ENCODE data around the gene PDE7B. TPM values are rescaled to one million over a fixed set of nuclear protein-coding genes. Genes with fewer than 3 reads are reported as not detected.
A peak's percentile ranks its signal among the peaks of the same experiment; 100 is the strongest.

PDE7B gene
- total and polyA plus RNA-seq, 9 of the 15 experiments (the other 6 are each of a cell fraction or from before 2014, with no cell fraction given): 0.01 TPM; not detected in 8

DNA sequence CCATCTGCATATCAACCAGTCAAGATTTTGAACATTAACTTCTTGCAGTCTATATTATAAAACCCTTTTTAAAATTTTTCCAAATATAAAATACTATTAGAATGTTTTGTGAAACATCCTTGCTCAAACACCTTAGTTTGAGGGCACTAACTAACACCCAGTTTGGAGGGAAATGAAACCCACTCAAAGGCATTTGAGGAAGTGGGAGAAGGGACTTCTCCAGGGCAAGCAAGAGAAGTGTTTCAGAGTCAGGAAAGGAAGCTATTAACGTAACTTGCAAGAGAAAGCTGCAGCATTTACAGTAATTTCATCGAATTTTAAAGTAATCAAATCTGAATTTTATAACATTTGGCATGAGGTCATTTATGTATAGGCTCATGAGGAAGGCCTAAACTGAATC lies 377.3 kb downstream of the PDE7B start:
- H3K4me3 ChIP-seq: no peak overlapping the region
- H2AFZ ChIP-seq (ENCODE audit: low read depth, low read length): no peak overlapping the region
- no peak for TF ChIP-seq ZBTB26 (CRISPR knock-in tag; IDR thresholded peaks at IDR 0.05)
- TF ChIP-seq SPI1 (IDR thresholded peaks at IDR 0.05; ENCODE audit: borderline replicate concordance, low read depth, low read length): peak; percentile 66; the same call in 1 of the 2 replicates
- no TSS peak for BruUV-seq (replicated peaks)
- no peaks in the 10 kb centered on the region for H4K20me1 ChIP-seq (replicated peaks; ENCODE audit: control insufficient read depth, insufficient read depth, low read length)
- H3K9me3 ChIP-seq (replicated peaks; ENCODE audit: control insufficient read depth, insufficient read depth, low read depth, low read length): no peaks in the 10 kb centered on the region
- H3K4me1 ChIP-seq (replicated peaks in 1 of 2; ENCODE audit: control insufficient read depth in 2 of 2, insufficient read depth in 2 of 2, low read length in 2 of 2): peaks cover 5 to 23% of the 10 kb centered on the region in 2 experiments; a peak in 4 of 5 replicates
- no peak for FAIRE-seq
- no peak overlapping the region for H3K4me2 ChIP-seq (ENCODE audit: insufficient read depth, low read length)
- no peaks in the 10 kb centered on the region for H3K9me1 ChIP-seq (ENCODE audit: control insufficient read depth, insufficient read depth, low read length)
- ATAC-seq: no peak
- H3K27ac ChIP-seq (ENCODE audit: extremely low read depth, low read depth, low read length): no peak overlapping the region
- CTCF ChIA-PET (ENCODE audit: low intra/inter-chr PET ratio): no interaction called here
- POLR2A ChIA-PET: interaction anchor here (0.6 to 2.4 kb wide), 3 partner anchors 17 to 183 kb away, joined by 3 to 15 read pairs (median 4); partner anchors contain the start of gene BCLAF1
- no peak for DNase-seq (ENCODE audit: extremely low read depth in 1 of 4, low spot score in 3 of 4)
- H3K9ac ChIP-seq (ENCODE audit: insufficient read depth in 1 of 2, low read depth in 2 of 2, low read length in 2 of 2): no peak overlapping the region
- intact Hi-C loops (cut with micrococcal nuclease) (loop anchor here (5.0 to 10.0 kb wide), 2 partner anchors 197 to 294 kb away; no protein-coding TSS in a partner anchor), in situ Hi-C loops (cut with MboI) (loop anchor here (10.0 kb wide), 2 partner anchors 694 to 774 kb away; no protein-coding TSS in a partner anchor)
- WGBS (ENCODE audit: insufficient coverage, low coverage, missing lambda C conversion rate): 64% methylated on average over 2 of the region's 2 CpGs
- H3K27me3 ChIP-seq (ENCODE audit: control insufficient read depth in 2 of 2, insufficient read depth in 2 of 2, low read length in 2 of 2): no peaks in the 10 kb centered on the region
- no peaks in the 10 kb centered on the region for H3K79me2 ChIP-seq (ENCODE audit: control insufficient read depth, insufficient read depth, low read length)
- peaks cover 29% of the 10 kb centered on the region; the same call in 2 of the 3 replicates for H3K36me3 ChIP-seq (ENCODE audit: control insufficient read depth, insufficient read depth, low read length)

DNA sequence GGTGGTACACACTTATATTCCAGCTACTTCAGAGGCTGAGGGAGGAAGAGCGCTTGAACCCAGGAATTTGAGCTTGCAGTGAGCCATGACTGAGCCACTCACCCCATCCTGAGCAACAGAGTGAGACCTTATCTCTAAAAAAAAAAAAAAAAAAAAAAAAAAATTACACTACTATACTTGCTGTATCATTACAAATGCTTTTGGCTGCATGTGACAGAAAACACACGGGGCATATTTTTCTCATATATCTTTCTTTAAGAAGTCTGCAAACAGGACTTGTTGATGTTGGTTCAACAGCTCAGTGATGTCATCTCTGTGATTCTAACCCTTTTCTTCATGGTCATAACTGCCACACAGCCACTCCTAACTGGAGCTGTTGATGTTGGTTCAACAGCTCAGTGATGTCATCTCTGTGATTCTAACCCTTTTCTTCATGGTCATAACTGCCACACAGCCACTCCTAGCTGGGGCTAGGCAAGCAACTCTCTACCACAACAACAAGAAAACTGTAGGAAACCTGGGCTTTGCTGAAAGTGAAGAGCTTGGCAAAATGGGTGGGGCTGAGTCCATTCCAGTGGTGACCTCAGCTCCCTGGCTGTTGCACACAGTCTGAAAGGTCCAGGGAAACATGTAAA lies 378.8 kb downstream of the PDE7B start:
- H3K27ac ChIP-seq (ENCODE audit: extremely low read depth, low read depth, low read length): no peak overlapping the region
- ATAC-seq (no peak; the same call in 1 of the 3 replicates), DNase-seq (ENCODE audit: extremely low read depth in 1 of 4, low spot score in 3 of 4) (no peak), FAIRE-seq (no peak)
- no peak overlapping the region for H3K4me3 ChIP-seq
- intact Hi-C loops (cut with micrococcal nuclease): no loop called here
- CTCF ChIA-PET (ENCODE audit: low intra/inter-chr PET ratio): no interaction called here
- 46% methylated on average over 2 of the region's 2 CpGs for WGBS (ENCODE audit: insufficient coverage, low coverage, missing lambda C conversion rate)
- H3K4me2 ChIP-seq (ENCODE audit: insufficient read depth, low read length): no peak overlapping the region
- no peak overlapping the region for H2AFZ ChIP-seq (ENCODE audit: low read depth, low read length)
- BruUV-seq (replicated peaks): no TSS peak
- H3K9me1 ChIP-seq (ENCODE audit: control insufficient read depth, insufficient read depth, low read length): no peaks in the 10 kb centered on the region
- H3K9me3 ChIP-seq (replicated peaks; ENCODE audit: control insufficient read depth, insufficient read depth, low read depth, low read length): no peaks in the 10 kb centered on the region
- POLR2A ChIA-PET: interaction anchor here (1.4 to 2.4 kb wide), 2 partner anchors 60 to 61 kb away, joined by 4 to 15 read pairs; partner anchors contain the start of gene BCLAF1
- in situ Hi-C loops (cut with MboI): no loop called here
- H3K36me3 ChIP-seq (ENCODE audit: control insufficient read depth, insufficient read depth, low read length): peaks cover 36% of the 10 kb centered on the region
- no peaks in the 10 kb centered on the region for H3K27me3 ChIP-seq (ENCODE audit: control insufficient read depth in 2 of 2, insufficient read depth in 2 of 2, low read length in 2 of 2)
- peaks cover 13 to 37% of the 10 kb centered on the region in 2 experiments for H3K4me1 ChIP-seq (replicated peaks in 1 of 2; ENCODE audit: control insufficient read depth in 2 of 2, insufficient read depth in 2 of 2, low read length in 2 of 2)
- H4K20me1 ChIP-seq (replicated peaks; ENCODE audit: control insufficient read depth, insufficient read depth, low read length): no peaks in the 10 kb centered on the region; the same call in 1 of the 2 replicates
- no peaks in the 10 kb centered on the region for H3K79me2 ChIP-seq (ENCODE audit: control insufficient read depth, insufficient read depth, low read length)
- no peak overlapping the region for H3K9ac ChIP-seq (ENCODE audit: insufficient read depth in 1 of 2, low read depth in 2 of 2, low read length in 2 of 2)
- TF ChIP-seq, protein P1, sequence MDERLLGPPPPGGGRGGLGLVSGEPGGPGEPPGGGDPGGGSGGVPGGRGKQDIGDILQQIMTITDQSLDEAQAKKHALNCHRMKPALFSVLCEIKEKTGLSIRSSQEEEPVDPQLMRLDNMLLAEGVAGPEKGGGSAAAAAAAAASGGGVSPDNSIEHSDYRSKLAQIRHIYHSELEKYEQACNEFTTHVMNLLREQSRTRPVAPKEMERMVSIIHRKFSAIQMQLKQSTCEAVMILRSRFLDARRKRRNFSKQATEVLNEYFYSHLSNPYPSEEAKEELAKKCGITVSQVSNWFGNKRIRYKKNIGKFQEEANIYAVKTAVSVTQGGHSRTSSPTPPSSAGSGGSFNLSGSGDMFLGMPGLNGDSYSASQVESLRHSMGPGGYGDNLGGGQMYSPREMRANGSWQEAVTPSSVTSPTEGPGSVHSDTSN (CRISPR knock-in tag; IDR thresholded peaks at IDR 0.05; ENCODE audit: low read depth): no peak
- TF ChIP-seq, protein P1 (tag; conservative IDR thresholded peaks at IDR 0.05; ENCODE audit: low read depth): peak; percentile 34; the same call in 1 of the 2 replicates
- no peak for TF ChIP-seq NR2C1 (IDR thresholded peaks at IDR 0.05)
- TF ChIP-seq NR2C1 (tag; IDR thresholded peaks at IDR 0.05): peak; percentile 62
- no peak for TF ChIP-seq ESRRA (IDR thresholded peaks at IDR 0.05; ENCODE audit: borderline replicate concordance, low read depth)
- no peak for TF ChIP-seq ZNF695 (CRISPR knock-in tag; IDR thresholded peaks at IDR 0.05)
- no peak for TF ChIP-seq ETV1 (tag; conservative IDR thresholded peaks at IDR 0.05; ENCODE audit: low read depth)
